ENCODE measurements around the gene DEPDC7.
"Not testable (repeated sequence)": the region's sequence is repeated elsewhere in the genome, so short reads cannot be mapped to it uniquely, and the experiment has no call there.

The DEPDC7 gene

DNA sequence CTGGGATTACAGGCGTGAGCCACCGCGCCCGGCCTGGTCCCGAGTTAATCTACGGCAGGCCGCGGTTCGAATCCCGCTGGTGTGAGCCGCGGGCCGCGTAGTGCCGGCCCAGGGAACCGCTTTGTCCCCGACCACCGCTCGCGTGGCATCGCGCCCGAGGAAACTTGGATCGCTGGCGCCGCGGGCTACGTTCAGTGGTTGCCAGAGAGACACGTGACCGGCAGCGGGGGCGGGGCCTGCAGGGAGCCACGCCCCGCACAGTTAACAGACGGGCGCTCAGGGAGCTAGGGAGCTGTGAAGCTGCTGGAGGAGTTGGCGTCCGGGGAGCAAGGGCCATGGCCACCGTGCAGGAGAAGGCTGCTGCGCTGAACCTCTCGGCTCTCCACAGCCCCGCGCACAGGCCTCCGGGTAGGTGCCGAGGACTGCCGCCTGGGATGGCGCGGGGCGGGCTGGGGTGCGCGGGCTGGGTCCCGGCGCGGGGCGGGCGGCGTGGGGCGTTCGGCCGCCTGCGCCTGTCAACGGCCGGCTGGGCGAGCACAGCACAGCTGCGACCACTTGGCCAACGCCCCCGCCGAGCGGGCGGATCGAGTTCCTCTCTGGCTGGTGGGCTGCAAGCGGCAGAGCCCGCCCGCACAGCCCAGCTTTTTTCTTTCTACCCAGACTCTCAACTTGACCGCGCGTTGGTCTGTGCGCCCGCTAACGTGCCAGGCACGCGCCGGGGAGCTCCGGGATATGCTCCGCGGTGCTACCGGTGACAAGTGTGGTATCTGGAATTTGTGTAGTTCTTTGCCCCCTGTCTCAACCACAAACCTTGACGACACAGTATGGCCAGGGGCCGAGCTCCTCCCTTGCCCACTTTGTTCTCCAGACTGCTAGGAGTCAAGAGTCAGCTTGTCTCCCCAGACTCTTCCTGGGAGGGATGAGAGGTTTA lies at the start of gene DEPDC7:
Gene DEPDC7 (plus strand): TSS at position 258 of the 931 bp plus-strand sequence. CDS start 78 bp downstream, at position 336.
- no peak for DNase-seq (ENCODE audit: low read depth)
- TF ChIP-seq, protein P1, sequence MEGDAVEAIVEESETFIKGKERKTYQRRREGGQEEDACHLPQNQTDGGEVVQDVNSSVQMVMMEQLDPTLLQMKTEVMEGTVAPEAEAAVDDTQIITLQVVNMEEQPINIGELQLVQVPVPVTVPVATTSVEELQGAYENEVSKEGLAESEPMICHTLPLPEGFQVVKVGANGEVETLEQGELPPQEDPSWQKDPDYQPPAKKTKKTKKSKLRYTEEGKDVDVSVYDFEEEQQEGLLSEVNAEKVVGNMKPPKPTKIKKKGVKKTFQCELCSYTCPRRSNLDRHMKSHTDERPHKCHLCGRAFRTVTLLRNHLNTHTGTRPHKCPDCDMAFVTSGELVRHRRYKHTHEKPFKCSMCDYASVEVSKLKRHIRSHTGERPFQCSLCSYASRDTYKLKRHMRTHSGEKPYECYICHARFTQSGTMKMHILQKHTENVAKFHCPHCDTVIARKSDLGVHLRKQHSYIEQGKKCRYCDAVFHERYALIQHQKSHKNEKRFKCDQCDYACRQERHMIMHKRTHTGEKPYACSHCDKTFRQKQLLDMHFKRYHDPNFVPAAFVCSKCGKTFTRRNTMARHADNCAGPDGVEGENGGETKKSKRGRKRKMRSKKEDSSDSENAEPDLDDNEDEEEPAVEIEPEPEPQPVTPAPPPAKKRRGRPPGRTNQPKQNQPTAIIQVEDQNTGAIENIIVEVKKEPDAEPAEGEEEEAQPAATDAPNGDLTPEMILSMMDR (IDR thresholded peaks at IDR 0.05; ENCODE audit: low read depth, low read length, missing control alignments): no peak
- peak within 1 kb of the TSS; percentile 28 for H3K4me3 ChIP-seq (ENCODE audit: low read depth, low read length)

DNA sequence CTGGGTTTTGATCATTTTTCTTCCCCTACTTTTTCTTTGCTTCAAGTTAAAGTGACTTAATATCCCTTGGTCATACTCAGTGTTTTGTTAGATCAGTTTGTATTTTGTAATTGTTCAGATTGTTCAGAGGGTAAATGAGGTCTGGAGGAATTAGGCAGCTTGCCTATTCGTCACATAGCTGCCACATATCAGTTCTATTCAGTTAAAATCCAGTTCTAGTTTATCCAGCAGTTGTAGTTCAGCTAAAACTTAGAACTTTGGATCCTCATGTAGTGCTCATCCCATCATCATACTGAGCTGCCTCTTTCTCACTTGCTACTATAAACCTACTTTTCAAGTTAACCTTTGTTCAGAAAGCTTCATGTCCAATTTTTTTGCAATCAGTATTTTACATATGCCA lies 47.1 kb upstream of the DEPDC7 start:
- no peak overlapping the region for H3K4me3 ChIP-seq (ENCODE audit: low read depth, low read length)
- TF ChIP-seq, protein P1 (IDR thresholded peaks at IDR 0.05; ENCODE audit: low read depth, low read length, missing control alignments): no peak
- DNase-seq (ENCODE audit: low read depth): no peak

DNA sequence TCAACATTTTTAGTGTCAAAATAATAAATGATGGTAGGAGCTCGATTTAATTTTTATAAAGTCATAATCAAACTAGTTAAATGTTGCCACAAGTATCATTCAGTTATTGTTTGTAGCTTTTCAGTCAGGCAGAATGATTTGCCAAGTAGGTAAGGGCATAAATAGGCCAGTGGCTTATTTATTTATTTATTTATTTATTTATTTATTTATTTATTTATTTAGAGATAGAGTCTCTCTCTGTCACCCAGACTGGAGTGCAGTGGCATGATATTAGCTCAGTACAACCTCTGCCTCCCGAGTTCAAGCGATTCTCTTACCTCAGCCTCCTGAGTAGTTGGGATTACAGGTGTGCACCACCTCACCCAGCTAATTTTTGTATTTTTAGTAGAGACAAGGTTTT lies 43.4 kb upstream of the DEPDC7 start:
- not testable (repeated sequence) for H3K4me3 ChIP-seq (ENCODE audit: low read depth, low read length); DNase-seq (ENCODE audit: low read depth)

DNA sequence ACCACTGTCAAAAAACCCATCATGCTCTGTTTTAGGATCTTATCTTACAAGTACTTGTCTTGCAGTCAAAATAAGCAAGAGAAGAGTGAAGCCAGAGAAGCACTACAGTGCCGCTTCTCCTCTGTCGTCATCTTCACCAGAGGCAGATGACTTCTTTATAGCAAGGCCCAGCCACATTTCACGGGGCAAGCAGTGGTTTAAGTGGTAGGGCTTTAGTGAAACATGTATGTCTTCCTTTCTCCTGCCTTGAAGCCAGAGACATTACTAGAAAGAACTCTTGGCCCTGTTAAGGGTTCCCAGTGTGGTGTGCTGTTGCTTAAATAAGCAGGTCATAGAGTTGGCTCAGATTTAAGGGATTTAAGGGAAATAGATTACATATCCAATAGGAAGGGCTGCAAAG lies 42.9 kb upstream of the DEPDC7 start:
- H3K4me3 ChIP-seq (ENCODE audit: low read depth, low read length): no peak overlapping the region
- no peak for DNase-seq (ENCODE audit: low read depth)
- TF ChIP-seq, protein P1 (IDR thresholded peaks at IDR 0.05; ENCODE audit: low read depth, low read length, missing control alignments): no peak

DNA sequence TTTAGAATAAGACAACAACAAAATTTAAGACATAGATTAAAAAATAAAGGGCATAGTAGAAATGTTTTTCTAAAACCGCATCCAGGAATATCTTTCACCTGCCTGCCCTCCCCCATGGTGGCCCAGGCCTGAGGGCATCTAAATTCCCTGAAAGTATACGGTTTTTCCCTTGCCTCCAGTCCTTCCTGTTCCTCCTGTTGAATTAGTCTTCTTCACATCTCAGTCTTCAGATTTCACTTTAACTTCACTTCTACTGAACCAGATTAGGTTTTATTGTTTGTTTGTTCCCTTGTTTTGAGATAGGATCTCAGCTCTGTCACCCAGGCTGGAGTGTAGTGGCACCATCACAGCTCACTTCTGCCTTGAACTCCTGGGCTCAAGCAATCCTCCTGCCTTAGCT lies 33.1 kb upstream of the DEPDC7 start:
- TF ChIP-seq, protein P1 (IDR thresholded peaks at IDR 0.05; ENCODE audit: low read depth, low read length, missing control alignments): no peak
- no peak overlapping the region for H3K4me3 ChIP-seq (ENCODE audit: low read depth, low read length)
- no peak for DNase-seq (ENCODE audit: low read depth)

DNA sequence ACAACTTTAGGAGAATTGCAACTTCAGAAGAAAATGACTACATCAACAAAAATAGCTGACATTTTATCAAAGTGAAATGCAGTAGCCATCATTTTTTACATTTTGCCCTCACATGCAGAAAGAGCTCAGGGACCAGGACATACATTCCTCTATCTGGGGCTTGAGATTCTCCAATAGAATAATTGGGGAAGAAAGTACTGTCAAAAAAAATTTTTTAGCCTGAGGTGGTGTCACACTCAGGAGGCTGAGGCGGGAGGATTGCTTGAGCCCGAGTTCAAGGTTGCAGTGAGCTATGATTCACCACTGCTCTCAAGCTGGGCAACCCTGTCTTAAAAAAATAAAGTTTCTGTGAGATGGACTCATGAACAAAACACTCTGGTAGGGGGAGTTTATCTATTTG lies 32.2 kb upstream of the DEPDC7 start:
- TF ChIP-seq, protein P1 (IDR thresholded peaks at IDR 0.05; ENCODE audit: low read depth, low read length, missing control alignments): no peak
- no peak for DNase-seq (ENCODE audit: low read depth)
- H3K4me3 ChIP-seq (ENCODE audit: low read depth, low read length): no peak overlapping the region

DNA sequence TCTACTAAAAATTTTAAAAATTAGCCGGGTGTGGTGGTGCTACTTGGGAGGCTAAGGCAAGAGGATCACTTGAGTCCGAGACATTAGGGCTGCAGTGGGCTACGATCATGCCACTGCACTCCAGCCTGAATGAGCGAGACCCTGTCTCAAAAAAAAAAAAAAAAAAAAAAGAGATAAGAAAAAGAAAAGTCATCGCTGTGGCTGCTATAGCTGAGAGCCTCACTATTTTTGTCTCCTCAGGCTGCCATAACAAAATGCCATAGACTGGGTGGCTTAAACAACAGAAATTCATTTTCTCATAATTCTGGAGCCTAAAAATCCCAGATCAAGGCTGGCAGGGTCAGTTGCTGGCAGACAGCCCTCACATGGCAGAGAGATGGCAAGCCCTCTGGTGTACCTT lies 30.1 kb upstream of the DEPDC7 start:
- TF ChIP-seq, protein P1 (IDR thresholded peaks at IDR 0.05; ENCODE audit: low read depth, low read length, missing control alignments): no peak
- DNase-seq (ENCODE audit: low read depth): no peak

More for the DNA sequence above, 30.1 kb upstream of the DEPDC7 start:
- H3K4me3 ChIP-seq (ENCODE audit: low read depth, low read length): no peak overlapping the region

Measured in GM12864 (cell line).